ENCODE results near the gene AHI1.
A peak's percentile ranks its signal among the peaks of the same experiment; 100 is the strongest.

Gene AHI1

GRCh38 chr6:135497412-135498184 lies at the start of gene AHI1:
Gene AHI1 (minus strand): TSS chr6:135497740. CDS start chr6:135492237, 5,503 bp downstream.
- DNase-seq (ENCODE audit: low spot score): peak; percentile 65

DNA sequence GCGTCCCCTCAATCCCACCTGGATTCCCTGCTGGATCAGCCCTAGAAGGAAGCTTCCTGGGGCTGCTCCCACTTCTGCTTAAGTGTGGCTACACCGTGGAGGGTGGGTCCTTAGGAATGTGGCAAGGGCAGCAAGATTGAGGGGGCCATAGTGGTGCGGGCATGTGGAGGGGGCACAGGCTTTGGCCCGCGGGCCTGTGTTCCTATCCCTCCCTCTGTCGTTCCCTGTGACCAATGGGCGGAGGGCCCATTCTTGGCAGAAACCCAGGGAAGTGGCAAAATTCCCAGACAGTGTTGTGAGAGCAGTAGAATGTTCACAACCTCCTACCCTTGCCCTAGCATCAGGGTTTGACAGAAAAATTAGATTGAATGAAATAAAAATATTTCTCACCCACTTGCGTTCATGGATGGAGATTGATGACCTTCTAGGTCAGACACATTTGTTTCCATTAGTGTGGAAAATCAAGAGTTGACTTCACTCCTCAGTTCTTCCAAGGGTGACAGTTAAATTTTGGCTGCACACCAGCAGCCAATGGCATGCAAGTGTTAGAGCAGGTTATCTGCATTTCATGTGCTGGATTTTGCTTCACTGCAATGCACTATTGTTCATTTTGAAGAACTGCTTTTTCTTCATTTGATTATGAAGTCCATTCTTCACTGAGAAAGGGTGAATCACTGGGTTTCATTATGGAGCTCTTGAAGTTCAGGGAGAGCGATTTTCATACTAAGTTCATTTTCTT lies 49.3 kb upstream of the AHI1 start:
- no peak for DNase-seq (ENCODE audit: low spot score)

DNA sequence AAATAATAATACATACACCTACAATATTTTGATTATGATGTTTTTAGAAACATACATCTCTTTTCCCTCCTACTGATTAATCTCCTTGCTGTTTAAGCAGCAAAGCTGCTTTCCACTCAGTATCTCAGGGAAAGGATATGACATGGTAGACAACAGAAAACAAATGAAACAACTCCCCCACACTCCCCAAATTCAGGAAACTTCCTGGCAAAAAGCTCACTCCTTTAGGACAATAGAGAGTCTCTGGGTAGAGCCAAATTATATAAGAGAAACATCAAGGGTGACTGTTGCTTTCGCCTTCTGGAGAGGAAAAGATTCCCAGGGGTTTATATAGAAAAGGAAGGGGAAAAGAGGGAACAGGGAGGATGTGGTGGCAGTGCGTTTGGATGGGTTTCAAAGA lies 48.7 kb upstream of the AHI1 start:
- no peak for DNase-seq (ENCODE audit: low spot score)

DNA sequence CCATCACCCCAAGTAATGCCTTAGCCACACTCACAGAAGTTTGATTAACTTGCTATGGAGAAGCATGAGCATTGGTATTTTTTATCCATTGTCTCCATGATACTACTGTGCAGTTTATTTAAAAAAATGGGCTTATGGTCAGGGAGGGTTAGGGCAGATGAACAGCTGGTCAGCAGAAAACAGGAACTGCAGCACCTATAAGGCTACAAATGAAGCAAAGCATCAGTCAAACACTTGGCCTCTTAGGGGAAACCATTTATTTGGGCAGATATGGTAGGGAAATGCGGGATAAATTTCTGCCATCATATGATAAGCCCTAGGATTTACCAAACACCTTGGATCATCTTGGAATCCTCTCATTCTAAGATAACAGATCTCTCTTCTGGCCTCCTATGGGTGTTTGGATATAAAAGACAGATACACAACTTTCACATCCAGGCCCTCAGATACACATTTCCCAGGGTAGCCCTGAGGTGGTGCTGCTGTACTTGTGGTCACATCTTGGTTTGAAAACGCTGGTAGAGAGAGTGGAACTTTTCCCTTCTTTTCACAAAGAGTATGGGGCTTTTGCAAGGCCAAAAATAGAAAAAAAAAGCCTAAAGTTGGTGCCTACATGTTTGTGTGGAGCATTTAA lies 42.8 kb upstream of the AHI1 start:
- no peak for DNase-seq (ENCODE audit: low spot score)

GRCh38 chr6:135537741-135538301 lies 40.3 kb upstream of the AHI1 start:
- no peak for DNase-seq (ENCODE audit: low spot score)

GRCh38 chr6:135535989-135536414 lies 38.5 kb upstream of the AHI1 start:
- DNase-seq (ENCODE audit: low spot score): peak; percentile 8

- no peak for DNase-seq (ENCODE audit: low spot score)
These were observed 37.3 kb upstream of the AHI1 start for GRCh38 chr6:135534773-135535380.

DNA sequence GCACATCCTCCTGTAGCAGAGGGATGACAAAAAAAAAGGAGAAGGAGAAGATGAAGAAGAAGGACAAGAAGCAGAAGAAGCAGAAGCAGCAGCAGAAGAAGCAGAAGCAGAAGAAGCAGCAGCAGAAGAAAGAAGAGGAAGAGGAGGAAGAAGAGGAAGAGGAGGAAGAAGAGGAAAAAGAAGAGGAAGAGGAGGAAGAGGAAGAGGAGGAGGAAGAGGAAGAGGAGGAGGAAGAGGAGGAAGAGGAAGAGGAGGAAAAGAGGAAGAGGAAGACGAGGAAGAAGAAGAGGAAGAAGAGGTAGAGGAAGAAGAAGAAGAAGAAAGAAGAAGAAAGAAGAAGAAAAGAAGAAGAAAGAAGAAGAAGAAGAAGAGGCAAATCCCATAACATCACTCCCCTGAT lies 35.0 kb upstream of the AHI1 start:
- no peak for DNase-seq (ENCODE audit: low spot score)

- DNase-seq (ENCODE audit: low spot score): no peak
These were observed 34.5 kb upstream of the AHI1 start for GRCh38 chr6:135531954-135532490.

GRCh38 chr6:135530113-135530512 lies 32.6 kb upstream of the AHI1 start:
- no peak for DNase-seq (ENCODE audit: low spot score)

DNA sequence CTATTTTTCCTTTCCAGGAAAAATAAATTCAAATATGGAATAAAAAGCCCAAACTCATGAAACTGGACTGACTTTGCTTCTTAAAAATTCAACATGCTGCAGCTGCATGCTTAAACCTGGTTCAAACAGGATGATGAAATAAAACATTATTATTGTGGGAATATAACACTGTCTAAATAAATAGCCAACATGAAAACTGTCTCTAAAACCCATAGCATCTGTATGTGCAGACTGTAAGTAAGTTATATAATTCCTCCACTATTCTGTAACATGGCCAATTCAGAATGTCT lies 30.4 kb upstream of the AHI1 start:
- no peak for DNase-seq (ENCODE audit: low spot score)

- no peak for DNase-seq (ENCODE audit: low spot score)
These were observed 29.8 kb upstream of the AHI1 start for GRCh38 chr6:135527116-135527959.

DNA sequence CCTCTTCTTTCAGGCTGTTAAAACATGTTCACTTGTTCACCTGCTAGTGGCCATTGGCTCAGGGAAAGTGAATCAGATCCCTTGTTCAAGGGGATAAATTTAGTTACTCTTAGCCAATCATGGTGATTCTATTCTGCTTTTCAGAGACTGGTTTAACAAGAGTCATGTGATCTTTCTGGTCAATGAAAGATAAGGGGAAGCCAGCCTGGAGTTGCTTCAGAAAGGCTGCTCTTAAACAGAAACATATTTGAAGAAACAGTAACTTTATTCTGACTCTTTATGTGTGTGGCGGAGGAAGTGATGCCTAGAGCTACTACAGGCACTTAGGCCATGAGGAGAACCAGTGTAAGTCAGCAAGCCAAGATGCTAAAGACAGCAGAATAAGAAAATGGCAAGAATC lies 28.1 kb upstream of the AHI1 start:
- DNase-seq (ENCODE audit: low spot score): no peak

DNA sequence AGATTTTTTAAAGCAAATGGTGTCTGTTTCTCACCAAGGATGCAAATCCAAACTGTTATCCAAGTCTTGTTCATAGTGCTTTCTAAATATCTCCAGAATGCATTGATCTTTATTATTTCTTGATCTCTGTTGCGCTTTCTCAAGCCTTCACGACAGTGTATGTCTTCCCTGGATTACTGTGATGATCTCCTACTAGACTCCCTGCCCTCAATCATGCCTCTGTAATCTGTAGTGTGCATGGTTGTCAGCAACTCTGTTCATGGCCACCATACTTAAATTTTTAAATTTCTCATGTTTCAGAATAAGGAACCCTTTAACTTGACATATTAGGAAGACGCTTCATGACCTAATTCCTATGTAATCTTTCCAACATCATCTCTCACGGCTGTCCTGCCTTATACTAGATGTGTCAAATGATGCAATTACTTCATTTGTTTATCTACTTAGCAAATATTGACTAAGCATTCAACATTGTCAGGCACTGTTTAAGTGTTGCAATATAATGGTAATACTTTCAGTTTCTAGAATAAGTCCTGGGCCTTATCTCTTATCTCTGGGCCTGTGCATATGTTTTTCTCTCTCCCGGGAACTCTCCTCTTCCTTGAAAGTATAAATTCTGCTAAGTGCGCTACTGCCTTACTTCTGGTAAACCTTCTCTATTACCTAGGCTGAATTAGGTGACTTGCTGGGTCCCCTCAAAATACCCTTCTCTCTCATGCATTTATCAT lies 25.6 kb upstream of the AHI1 start:
- peak; percentile 18 for DNase-seq (ENCODE audit: low spot score)

GRCh38 chr6:135521431-135521830 lies 23.9 kb upstream of the AHI1 start:
- no peak for DNase-seq (ENCODE audit: low spot score)

DNA sequence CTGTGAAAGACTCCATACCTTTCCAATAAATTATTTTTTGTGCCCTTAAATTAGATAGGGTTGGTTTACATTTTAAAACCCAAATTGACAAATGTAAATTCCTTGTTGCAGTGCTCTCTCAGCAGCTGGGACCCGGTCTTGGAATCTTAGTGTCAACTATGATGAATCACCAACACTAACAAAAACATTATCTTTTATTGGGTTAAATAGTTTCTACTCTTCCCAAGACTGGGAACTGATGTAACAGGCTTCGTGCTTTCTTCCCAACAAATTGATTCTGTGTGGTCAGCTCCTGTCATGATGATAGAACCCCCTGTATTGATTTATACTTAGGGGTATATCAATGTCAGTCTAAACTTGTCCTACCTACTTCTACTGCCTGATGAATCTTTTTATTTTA lies 23.2 kb upstream of the AHI1 start:
- no peak for DNase-seq (ENCODE audit: low spot score)

- no peak for DNase-seq (ENCODE audit: low spot score)
These were observed 21.8 kb upstream of the AHI1 start for GRCh38 chr6:135519348-135519747.

GRCh38 chr6:135517527-135517926 lies 20.0 kb upstream of the AHI1 start:
- DNase-seq (ENCODE audit: low spot score): no peak

DNA sequence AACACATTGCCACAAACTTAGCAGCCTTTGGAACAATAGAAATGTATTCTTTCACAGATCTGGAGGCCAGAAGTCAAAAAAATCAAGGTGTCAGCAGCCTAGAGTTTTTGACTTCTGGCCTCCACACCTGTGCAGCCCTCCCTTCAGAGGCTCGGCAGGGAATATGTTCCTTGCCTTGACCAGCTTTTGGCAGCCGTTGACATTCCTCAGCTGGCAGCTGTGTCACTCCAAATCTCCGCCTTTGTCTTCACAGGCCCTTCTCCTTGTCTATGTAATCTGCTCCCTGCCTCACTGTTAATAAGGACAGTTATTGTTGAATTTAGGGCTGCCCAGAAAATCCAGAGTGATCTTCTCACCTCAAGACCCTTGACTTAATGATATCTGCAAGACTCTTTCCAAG lies 17.2 kb upstream of the AHI1 start:
- DNase-seq (ENCODE audit: low spot score): no peak

- no peak for DNase-seq (ENCODE audit: low spot score)
These were observed 8.9 kb upstream of the AHI1 start for GRCh38 chr6:135506270-135506997.
